ENCODE data around the gene ZFYVE19.

ZFYVE19 gene

DNA sequence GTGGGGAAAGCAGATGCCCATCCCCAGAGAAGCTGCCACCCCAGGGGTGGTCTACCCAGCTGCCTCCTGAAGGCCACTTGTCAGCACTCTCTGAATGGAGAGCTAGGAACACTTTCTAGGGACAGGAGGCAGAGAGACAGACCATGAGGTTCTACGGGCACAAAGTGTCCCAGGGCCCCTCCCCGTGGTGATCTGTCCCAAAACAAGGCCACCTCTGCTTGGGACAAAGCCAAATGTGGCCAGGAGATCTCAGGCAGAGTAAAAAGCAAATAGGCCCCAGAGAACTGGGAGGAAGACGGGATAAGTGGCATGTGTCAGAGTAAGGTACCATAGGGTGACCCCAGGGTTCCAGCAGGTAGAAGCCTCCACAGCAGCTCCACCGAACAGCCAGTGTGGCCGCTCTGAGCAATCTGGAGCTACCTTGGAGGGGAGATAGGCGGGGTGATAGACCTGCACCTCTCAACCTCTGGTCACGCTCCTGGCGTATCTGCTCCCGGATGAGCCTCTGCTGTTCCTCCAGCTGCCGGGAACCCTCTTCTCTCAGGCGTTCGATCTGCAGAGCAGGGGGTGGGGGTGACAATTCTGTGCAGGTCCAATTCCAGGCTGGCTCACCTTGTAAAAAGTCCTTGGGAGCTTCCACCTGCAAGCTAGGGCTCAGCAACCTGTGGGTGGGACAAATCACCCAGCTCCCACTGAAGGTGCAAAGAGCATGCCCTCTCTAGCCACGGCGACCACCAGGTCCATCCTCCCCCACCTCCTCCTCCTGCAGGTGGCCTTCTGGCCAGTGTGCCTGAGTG is 31.0 kb upstream of the ZFYVE19 start:
- DNase-seq = no peak

DNA sequence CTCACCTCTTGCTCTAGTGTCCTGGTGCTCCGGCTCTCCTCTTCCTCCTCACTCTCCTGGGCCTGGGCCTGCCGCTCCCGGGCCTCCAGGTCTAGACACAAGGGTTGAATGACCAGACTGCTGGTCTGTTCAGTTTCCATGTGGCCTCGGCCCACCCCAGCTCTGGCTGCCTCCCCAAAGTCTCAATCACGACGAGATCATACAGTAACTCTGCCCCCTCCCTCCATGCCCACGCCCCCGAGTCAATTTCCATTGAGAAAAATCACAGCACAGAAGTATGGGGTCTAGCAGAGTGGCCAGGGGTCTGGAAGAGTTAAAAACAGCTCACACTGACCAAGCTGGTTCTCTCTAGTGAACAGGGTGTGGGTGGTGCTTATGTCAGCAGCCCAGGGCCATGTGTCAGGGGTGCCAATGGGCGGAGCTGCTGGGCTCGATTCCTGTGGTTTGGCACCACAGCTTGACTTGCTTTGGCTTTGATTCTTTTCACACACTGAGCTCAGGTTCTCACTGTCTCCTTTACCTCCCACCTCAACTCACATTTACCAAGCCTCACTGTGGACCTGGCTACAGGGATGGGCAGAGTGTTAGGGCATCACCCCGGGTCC is 30.2 kb upstream of the ZFYVE19 start:
- peak; percentile 71 for DNase-seq

DNA sequence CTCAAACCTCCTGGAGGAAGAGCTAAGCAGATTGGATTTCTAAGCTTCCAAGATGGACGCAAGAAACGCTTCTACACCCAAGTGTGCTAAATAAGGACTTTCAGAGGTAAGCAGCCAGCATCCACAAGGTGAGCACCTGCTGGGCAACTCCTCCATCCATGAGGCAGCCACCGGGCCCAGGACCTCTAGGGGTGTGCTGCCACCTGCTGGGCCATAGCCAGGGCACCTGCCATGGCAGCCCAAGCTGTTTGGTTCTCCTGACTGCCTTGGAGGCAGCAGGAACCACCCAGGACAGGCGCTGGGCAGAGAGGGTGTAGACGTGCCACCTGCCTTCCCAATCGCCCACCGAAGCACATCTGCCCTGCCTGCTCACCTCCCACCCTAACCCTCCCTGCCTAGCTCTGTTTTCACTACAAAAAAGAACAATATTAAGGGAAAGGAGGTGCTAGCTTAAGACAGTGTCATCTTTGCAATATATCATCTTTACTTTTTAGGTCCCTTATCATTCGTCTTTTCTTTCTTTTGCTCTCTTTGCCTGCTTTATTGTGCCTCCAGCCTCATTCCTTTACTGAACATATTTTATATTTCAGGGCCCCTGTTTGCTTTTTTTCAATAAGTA is 24.2 kb upstream of the ZFYVE19 start:
- DNase-seq = peak; percentile 62

DNA sequence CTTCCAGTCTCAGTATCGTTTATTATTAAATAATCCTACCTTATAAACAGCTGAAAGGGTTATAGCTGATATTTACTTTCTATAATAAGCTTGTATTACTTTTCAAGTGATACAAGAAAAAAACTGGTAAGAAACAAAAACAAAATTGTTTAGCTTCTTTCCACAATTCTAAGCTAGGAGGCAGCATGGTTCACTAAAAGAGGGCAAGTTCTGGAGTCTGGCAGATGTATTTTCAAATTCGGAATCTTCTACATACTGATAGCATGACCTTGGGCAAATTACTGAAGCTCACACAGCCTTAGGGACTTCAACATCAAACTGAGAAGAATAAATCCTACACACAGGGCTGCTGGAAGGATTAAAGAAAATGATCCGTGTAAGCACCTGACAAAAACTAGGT is 21.7 kb upstream of the ZFYVE19 start:
- DNase-seq = no peak

DNA sequence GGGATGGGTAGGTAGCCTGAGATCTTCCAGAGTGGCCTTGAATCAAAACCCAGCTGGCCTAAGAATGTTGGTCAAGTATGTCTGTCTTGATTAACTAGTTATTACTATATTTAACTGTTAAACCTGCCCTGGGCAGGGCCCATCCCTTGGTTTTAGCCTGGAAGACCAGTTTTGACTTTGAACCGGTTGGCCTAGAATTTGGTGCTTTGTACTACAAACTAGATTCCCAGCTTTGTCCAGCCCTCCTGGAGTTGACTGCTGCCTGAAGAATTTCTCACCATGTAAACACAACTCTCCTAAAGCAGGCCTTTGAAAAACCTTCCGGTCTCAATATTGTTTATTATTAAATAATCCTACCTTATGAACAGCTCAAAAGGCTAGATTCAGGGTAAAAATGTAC is 21.1 kb upstream of the ZFYVE19 start:
- DNase-seq = no peak

DNA sequence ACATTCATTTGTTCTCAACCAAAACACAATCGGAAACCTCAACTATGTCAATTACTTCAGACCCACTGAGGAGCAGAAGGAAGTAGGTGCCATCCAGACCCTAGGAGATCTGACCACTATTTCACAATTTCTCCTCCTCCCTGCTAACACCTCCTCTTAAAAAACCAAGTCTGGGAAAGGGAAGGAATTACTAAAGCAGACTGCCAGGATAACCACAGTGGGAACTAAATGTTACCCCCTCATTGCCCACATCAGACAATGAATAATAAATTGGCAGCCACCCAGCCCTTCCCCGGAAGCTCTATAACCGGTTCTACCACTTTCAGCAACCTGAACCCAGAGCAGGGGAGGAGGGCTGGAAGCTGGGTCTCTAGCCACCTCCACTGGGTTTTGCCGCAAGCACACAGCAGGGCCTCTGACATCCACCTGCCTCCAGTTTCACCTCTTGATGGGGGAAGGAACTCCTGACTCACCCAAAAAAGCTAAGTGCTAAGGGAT is 19.5 kb upstream of the ZFYVE19 start:
- DNase-seq = peak; percentile 32

DNA sequence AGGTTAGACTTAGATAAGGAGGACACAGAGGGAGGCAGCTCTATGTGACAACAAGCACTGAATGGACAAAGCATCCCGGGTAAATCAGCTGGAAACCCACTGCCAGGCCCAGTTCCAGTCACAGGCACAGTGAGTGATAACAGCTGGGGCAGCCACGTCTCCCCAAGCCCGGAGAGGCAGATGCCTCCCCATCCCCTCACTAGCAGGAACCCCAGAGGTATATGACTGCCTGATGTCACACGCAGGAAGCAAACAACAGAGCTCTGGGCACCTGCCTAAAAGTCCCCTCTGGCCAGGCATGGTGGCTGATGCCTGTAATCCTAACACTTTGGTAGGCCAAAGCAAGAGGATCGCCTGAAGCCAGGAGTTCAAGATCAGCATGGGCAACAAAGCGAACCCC is 18.9 kb upstream of the ZFYVE19 start:
- DNase-seq = no peak

DNA sequence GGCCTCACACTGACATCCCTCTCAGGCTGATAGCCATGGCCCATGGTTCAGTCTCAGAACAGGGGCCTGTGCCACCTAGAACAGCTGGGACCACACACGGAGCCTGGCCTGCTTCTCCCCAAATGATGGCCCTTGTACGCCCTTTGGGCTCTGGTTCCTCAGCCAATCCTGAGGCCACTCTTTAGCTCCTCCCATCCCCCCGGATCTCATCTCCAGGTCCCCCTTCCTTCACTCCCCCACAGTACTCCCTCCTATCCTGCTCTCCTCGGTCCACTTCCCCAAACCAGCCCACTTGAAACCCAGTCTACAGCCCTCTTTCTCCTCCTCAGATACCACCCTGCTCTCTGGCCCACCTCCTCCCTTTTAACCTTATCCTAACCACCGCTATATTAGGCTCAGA is 17.8 kb upstream of the ZFYVE19 start:
- DNase-seq = no peak

DNA sequence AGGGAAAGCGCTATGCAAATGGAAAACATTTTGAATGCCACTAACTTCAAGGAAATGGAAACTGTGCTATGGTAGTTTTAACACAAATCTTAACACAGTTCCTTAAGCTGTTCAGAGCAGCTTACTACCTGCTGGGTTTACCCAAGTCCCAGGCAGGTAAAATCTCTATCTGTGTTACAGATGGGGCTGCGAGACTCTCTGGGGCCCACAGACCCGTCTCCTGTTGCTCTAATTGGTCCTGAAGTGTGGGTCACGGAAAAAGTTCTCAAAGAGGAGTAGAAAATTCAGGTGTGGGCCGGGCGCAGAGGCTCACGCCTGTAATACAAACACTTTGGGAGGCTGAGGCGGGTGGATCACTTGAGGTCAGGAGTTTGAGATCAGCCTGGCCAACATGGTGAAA is 16.9 kb upstream of the ZFYVE19 start:
- DNase-seq = no peak

DNA sequence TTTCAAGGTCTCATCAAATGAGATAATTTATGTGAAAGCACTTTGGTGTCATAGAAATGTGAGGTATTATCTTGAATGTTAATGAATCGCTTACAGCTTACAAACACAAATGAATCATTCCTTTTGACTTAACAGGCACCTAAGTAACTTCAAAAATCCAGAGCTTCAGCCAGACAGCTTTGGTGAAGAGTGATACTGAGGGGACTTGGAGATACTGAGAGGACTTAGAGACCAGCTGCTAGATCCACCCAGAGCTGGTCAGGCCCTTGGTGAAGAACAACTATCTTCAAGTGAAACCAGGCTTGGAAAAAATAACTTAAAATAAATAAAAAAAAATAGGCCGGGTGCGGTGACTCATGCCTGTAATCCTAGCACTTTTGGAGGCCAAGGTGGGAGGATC is 16.2 kb upstream of the ZFYVE19 start:
- DNase-seq = no peak

DNA sequence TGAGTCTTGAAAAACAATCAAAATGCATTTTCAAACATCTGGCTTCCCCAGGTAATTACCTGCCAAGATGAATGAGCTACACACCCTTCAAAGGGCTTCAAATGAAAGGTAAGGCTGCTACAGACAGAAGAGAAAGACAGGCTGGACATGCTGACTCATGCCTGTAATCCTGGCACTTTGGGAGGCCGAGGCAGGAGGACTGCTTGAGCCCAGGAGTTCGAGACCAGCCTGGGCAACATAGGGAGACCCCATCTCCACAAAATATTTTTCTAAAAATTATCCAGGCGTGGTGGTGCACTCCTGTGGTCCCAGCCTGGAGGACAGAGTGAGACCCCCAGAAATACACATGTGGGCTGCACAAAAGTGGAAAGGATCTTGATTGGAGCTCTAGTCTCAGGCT is 14.5 kb upstream of the ZFYVE19 start:
- DNase-seq = no peak

DNA sequence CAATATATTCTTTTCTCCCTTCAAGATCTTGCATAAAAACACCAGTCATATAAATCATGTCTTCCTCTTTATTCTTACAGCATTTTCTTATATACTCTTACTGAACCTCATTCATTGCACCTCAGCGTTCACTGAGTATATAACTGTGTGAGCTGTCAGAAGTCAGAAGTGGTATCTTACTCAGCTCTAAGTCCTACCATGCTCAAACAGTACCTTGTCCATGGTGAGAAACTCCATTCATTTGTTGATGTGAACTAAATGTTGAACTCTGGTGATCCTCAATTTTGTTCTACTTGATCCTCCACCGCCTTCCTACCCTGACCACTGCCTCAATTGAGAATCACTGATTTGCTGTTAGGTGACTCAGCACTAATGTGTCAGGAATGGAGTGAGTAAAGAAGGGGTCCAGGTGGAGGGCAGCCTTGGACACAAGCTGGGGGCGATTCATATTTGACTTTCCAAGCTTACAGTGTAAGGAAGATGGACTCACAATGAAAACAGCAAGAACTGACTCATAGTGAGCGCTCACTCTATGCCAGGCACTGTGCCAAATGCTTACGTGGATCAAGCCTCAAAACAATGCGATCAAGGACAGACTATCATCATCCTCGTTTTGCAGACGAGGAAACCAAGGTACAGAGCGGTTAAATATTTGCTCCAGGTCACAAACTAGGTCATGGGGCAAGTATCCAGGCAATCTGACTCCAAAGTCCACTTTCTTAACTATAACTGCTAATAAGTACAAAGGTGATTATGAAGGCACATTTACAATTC is 13.5 kb upstream of the ZFYVE19 start:
- peak; percentile 31 for DNase-seq

DNA sequence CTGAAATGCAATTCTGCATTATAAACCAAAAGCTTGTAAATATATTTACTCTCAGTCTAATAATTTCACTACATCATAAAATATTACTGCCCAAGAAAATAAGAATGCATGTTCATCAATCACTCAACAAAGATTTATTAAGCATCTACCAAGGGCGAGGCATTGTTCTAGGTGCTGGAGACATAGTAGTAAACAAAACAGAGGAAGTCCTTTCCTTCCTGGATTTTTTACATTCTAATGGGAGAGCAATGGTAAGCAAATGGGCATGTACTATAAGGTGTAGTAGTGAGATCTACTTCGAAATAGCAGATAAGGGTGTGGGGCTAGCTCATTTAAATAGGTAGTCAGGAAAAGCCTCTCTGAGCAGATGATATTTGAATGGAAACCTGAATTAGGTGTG is 10.8 kb upstream of the ZFYVE19 start:
- no peak for DNase-seq

DNA sequence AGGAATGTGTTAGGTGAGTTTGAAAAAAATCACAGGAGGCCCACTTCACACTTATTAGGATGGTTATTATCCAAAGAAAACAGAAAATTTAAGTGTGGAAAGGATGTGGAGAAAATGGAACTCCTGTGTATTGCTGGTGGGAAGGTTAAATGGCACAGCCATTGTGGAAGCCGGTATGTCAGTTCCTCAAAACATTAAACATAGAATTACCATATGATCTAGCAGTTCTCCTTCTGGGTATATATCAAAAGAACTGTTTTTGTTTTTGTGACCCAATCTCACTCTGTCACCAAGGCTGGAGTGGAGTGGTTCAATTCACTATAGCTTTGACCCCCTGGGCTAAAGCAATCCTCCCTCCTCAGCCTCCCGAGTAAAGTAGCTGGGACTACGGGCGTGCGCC is 10.4 kb upstream of the ZFYVE19 start:
- DNase-seq = peak; percentile 49

DNA sequence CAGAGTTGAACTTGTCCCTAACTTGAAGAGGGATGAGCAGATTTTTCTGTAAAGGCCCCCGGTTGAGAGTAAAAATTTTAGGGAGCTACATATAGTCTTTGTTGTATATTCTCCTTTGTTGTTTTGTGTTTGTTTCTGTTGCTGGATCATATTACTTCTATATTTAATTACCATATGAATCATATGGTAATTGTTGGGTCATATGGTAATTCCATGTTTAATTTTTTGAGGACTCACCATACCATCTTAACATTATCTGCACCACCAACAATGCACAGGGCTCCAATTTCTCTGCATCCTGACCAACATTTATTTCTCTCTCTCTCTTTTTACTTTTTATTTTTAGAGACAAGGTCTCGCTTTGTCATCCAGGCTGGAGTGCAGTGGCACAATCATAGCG is 7.4 kb upstream of the ZFYVE19 start:
- DNase-seq = no peak

DNA sequence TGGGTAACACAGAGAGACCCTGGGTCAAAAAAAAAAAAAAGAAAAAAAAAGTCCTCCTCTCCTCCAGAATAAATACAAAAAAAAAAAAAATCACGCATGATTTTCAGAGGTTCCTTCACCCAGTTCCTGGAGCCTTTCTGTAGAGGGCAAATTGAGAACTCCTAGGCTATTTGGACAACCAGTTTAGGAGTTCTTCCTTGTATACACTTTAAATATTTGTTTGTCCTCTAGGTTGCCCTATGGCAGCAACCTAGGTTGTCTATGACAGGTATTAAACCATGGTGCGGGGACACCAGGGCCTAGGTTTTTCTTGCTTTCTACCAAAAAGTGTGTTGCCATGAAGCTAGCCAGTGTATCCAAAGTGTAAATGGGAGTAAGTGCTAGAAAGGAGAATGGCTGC is 3.8 kb upstream of the ZFYVE19 start:
- DNase-seq = no peak

DNA sequence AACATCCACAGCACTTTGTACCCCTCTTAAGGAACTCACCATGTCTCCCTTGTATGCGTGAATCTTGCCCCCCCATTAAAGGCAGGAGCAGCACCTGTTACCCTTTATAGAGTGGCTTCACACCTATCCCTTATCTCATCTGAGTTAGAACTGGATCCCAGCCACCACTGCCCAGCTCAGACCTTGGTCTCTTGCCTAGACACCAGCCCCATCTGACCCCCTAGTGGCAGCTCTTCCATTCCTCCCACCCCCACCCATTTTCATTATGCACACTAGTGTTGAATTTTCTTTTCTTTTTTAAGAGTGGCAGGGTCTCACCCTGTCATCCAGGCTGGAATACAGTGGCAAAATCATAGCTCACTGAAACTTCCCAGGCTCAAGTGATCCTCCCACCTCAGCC is 3.2 kb upstream of the ZFYVE19 start:
- DNase-seq = no peak

DNA sequence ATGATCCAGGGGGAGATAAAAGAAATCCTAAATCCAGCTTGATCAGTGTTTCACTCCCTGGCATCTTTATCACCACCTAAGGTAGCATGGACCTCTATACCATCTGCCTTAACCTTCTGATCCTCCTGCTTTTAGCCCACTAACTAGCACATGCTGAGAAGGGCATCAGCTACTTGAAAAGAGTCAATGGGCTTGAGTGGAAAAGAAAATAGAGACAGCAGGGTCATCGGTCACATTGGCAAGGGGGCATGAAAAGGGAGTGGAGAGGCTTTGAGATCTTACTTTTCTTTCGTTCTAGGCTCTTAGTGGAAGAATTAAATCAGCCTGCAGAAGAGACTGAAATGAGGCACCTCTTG is 239 bp upstream of the ZFYVE19 start:
- DNase-seq = no peak

DNA sequence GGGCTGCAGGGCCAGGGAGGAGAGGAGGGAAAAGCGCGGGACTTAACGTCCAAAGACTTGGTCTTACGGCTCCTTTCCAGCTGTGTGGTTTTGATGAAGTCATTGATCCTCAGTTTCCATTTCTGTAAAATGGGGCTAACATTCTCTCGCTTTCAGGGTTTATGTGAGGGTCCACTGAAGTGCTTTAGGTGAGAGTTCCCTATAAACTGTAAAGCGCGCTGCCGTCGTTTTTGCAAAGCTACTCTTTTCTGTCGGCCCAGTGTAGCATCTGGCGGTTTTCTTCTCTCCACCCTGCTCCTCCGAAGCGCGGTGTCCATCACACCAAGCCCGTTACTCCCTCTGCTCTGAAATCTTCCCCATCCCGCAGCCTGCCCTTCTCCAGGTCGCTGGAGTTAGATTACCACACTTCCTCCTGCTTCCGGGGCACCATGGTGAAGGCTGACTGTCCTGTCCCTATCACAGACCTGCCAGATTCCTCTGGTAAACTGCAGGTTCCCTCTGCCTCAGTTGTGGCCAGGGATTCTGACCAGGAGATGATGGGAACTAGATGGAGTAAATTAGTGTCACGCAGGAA is 1.1 kb downstream of the ZFYVE19 start:
- no peak for DNase-seq

DNA sequence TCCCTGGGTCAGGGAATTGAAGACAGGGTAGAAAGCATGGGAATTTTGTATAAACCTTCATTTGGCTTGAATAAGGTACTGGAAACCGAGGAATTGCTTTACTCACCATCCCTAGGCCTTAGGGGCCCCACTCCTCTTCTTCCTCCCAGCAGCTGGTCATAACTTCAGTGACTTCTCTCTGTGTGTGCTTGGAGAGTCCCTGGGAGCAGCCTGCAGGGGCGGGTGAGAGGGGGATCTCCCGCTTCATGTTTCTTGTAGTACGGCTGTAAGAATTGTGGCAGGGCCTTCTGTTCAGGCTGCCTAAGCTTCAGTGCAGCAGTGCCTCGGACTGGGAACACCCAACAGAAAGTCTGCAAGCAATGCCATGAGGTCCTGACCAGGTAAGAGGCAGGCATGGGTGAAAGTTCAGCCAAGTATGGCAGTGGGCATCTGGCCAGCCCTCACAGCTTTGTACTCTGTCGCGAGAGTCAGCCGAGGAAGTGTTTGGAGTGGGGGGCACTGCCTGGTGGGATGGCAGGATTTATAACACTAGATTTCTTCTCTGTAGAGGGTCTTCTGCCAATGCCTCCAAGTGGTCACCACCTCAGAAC is 2.1 kb downstream of the ZFYVE19 start:
- no peak for DNase-seq

DNA sequence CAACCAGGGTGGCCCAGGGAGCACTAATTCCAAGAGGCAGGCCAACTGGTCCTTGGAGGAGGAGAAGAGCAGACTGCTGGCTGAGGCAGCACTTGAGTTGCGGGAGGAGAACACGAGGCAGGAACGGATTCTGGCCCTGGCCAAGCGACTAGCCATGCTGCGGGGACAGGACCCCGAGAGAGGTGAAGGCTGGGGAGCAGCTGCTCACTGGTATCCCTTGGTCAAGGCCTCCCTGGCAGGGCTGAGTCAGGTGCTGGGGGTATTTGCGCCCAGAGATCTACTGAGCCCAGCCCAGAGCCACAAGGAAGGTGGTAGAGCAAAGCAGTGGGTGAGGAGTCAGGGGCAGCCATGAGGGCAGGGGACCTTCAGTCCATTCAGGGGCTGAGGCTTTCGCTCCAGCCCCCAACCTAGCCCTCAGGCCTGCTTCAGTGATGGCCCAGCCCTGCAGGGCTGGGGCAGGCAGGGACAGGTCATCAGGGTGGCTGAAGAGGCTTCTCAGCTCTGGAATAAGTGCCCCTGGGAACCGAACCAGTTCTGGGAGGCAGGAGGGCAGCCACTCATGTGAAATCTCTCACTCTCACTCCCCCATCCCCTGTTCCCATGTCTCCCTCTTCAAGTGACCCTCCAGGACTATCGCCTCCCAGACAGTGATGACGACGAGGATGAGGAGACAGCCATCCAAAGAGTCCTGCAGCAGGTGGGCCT is 6.0 kb downstream of the ZFYVE19 start:
- DNase-seq = no peak

DNA sequence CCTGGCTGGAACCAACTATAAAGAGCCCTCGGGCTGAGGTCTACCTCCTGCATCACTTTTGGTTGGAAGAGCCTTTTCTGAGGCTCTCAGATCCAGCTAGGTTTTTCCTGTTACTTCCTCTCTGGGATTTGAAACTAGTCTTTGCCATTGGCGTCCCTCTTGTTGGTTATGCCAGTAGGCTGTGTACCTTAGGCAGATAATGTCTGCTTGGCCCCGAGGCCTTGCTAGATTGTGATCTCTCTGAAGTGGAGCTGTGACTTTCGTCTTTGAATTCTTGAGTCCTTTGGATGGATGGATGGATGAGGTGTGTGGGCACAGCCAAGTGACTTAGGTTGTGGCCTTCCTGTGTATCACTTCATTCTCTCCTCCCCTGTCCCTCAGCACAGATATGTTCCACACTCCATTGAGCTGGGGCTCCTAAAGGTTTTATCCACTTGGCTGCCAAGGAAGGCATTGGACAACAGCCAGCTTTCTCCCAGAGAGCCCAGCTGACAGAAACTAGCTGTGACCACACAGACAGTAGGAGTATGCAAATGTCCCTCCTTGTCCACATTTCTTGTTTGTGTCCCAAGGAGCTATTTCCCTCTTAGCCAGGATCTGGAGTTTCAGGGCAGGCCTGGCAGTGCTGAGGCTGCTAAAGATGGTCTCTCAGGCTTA is 8.3 kb downstream of the ZFYVE19 start:
- peak; percentile 74 for DNase-seq

Data from inflammatory macrophage treated with lipopolysaccharide for 4 hours (primary cell).